ENCODE results near the gene ZFAND3. TPM values are rescaled to one million over a fixed set of nuclear protein-coding genes. Genes with fewer than 3 reads are reported as not detected.

Gene ZFAND3
- total and polyA plus RNA-seq, 2 donors (not counting 3 experiments of a cell fraction or from before 2014, with no cell fraction given): 15.4 to 54.2 TPM

DNA sequence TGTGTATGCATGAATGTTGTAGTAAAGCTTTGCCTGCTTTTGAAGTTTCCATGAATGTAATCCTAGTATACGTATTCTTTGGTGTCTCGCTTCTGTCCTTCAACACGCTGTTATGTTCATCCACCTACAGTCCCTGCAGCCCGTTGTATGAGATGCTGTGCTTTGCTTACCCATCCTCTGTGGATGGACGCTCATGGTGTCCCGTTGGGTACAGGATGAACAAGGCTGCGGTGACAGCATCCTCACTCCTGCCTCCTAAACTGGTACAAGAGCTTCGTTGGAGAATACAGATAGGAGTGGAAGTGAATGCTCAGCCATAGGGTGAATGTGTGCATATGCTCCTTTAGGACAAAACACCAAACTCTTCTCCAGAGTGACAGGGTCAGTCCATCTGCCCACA lies 366.2 kb downstream of the ZFAND3 start:
- FAIRE-seq (peak; percentile 4), DNase-seq (ENCODE audit: low read depth, low spot score) (no peak)
- Histone ChIP-seq H3K36me3 (ENCODE audit: control insufficient read depth in 2 of 2, extremely low read depth in 1 of 2, insufficient read depth in 2 of 2, low read length in 2 of 2) (no peaks in the 10 kb centered on the region), H3K79me2 (ENCODE audit: control insufficient read depth, insufficient read depth, low read length) (no peaks in the 10 kb centered on the region), H3K27ac (ENCODE audit: insufficient read depth, low read depth, low read length) (no peak overlapping the region), H3K4me1 (ENCODE audit: control insufficient read depth, extremely low read depth, insufficient read depth, low read length) (no peaks in the 10 kb centered on the region), H3K9me3 (replicated peaks; ENCODE audit: control insufficient read depth, insufficient read depth, low read length) (no peaks in the 10 kb centered on the region), H4K20me1 (replicated peaks; ENCODE audit: control insufficient read depth, extremely low read depth, insufficient read depth, low read length) (no peaks in the 10 kb centered on the region), H3K27me3 (ENCODE audit: control insufficient read depth in 2 of 2, insufficient read depth in 2 of 2, low read length in 2 of 2) (no peaks in the 10 kb centered on the region), H3K4me2 (ENCODE audit: insufficient read depth, low read length) (no peak overlapping the region), H2AFZ (ENCODE audit: low read depth, low read length) (no peak overlapping the region), H3K9ac (replicated peaks; ENCODE audit: extremely low read depth, insufficient read depth, low read length) (no peak overlapping the region), H3K9me1 (replicated peaks; ENCODE audit: control insufficient read depth, extremely low read depth, insufficient read depth, low read length) (no peaks in the 10 kb centered on the region), H3K4me3 (replicated peaks in 1 of 3; ENCODE audit: insufficient read depth in 1 of 3, low read depth in 1 of 3, low read length in 3 of 3) (no peak overlapping the region)
- ChIA-PET CTCF (no interaction called here), POLR2A (no interaction called here)
- TF ChIP-seq MYC (IDR thresholded peaks at IDR 0.05; ENCODE audit: low read depth, low read length) (no peak), FOS (IDR thresholded peaks at IDR 0.05; ENCODE audit: borderline replicate concordance, insufficient read depth, low read length) (no peak), MAX (IDR thresholded peaks at IDR 0.05; ENCODE audit: insufficient read depth, insufficient read length) (no peak), EZH2 (IDR thresholded peaks at IDR 0.05; ENCODE audit: borderline replicate concordance, low read depth, low read length, severe bottlenecking) (no peak), POLR2AphosphoS5 (IDR thresholded peaks at IDR 0.05; ENCODE audit: insufficient read depth, low read depth, low read length) (no peak), GATA2 (IDR thresholded peaks at IDR 0.05; ENCODE audit: insufficient read depth, insufficient read length, low read depth, low read length) (no peak), JUN (IDR thresholded peaks at IDR 0.05; ENCODE audit: borderline replicate concordance, insufficient read depth, insufficient read length, low read depth) (no peak), POLR2A (IDR thresholded peaks at IDR 0.05; ENCODE audit: low read depth, low read length) (no peak)
- dilution Hi-C loops (cut with MboI; ENCODE audit: extremely low pct_ligation_motif_present, low sequenced_read_pairs): no loop called here
- intact Hi-C loops (cut with micrococcal nuclease): no loop called here
- BruUV-seq (replicated peaks): no TSS peak

DNA sequence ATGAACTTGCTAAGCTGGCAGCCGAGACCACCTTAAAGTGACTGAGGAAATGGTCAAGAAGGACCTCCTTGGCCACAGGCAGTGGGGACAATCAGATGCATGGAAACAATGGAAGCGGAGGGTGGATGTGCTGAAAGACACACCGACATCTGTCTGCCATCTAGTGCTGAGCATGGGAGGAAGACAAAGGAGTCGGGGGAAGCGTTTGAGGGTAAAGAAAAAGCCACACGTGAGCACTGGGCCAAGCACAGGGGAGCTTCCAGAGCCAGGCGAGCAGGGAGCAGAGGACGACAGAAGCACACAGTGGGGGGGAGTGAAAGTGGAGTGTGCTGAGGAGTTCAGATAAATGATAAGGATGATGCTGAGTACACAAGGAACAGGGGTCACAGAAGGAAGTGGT lies 367.8 kb downstream of the ZFAND3 start:
- no peaks in the 10 kb centered on the region for H4K20me1 ChIP-seq (replicated peaks; ENCODE audit: control insufficient read depth, extremely low read depth, insufficient read depth, low read length)
- DNase-seq (ENCODE audit: low read depth, low spot score) (no peak), FAIRE-seq (no peak)
- no peaks in the 10 kb centered on the region for H3K9me3 ChIP-seq (replicated peaks; ENCODE audit: control insufficient read depth, insufficient read depth, low read length)
- H3K9ac ChIP-seq (replicated peaks; ENCODE audit: extremely low read depth, insufficient read depth, low read length): no peak overlapping the region
- no peak for TF ChIP-seq POLR2A (IDR thresholded peaks at IDR 0.05; ENCODE audit: low read depth, low read length)
- TF ChIP-seq MYC (IDR thresholded peaks at IDR 0.05; ENCODE audit: low read depth, low read length): no peak
- no peak for TF ChIP-seq POLR2AphosphoS5 (IDR thresholded peaks at IDR 0.05; ENCODE audit: insufficient read depth, low read depth, low read length)
- TF ChIP-seq, protein P1, sequence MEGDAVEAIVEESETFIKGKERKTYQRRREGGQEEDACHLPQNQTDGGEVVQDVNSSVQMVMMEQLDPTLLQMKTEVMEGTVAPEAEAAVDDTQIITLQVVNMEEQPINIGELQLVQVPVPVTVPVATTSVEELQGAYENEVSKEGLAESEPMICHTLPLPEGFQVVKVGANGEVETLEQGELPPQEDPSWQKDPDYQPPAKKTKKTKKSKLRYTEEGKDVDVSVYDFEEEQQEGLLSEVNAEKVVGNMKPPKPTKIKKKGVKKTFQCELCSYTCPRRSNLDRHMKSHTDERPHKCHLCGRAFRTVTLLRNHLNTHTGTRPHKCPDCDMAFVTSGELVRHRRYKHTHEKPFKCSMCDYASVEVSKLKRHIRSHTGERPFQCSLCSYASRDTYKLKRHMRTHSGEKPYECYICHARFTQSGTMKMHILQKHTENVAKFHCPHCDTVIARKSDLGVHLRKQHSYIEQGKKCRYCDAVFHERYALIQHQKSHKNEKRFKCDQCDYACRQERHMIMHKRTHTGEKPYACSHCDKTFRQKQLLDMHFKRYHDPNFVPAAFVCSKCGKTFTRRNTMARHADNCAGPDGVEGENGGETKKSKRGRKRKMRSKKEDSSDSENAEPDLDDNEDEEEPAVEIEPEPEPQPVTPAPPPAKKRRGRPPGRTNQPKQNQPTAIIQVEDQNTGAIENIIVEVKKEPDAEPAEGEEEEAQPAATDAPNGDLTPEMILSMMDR (IDR thresholded peaks at IDR 0.05; ENCODE audit: extremely low read depth in 1 of 2, insufficient read depth in 1 of 2, low read depth in 1 of 2, low read length in 2 of 2): no peak
- no peak for TF ChIP-seq FOS (IDR thresholded peaks at IDR 0.05; ENCODE audit: borderline replicate concordance, insufficient read depth, low read length)
- no peak for TF ChIP-seq MAX (IDR thresholded peaks at IDR 0.05; ENCODE audit: insufficient read depth, insufficient read length)
- no peaks in the 10 kb centered on the region for H3K36me3 ChIP-seq (ENCODE audit: control insufficient read depth in 2 of 2, extremely low read depth in 1 of 2, insufficient read depth in 2 of 2, low read length in 2 of 2)
- no peaks in the 10 kb centered on the region for H3K4me1 ChIP-seq (ENCODE audit: control insufficient read depth, extremely low read depth, insufficient read depth, low read length)
- dilution Hi-C loops (cut with MboI; ENCODE audit: extremely low pct_ligation_motif_present, low sequenced_read_pairs) (no loop called here), intact Hi-C loops (cut with micrococcal nuclease) (no loop called here)
- CTCF ChIA-PET: interaction anchor here (1.1 to 1.5 kb wide), 3 partner anchors 8 to 26 kb away, joined by 3 to 5 read pairs (median 5); no protein-coding TSS in a partner anchor
- H3K27ac ChIP-seq (ENCODE audit: insufficient read depth, low read depth, low read length): no peak overlapping the region
- H3K4me3 ChIP-seq (replicated peaks in 1 of 3; ENCODE audit: insufficient read depth in 1 of 3, low read depth in 1 of 3, low read length in 3 of 3): no peak overlapping the region
- H3K9me1 ChIP-seq (replicated peaks; ENCODE audit: control insufficient read depth, extremely low read depth, insufficient read depth, low read length): no peaks in the 10 kb centered on the region
- POLR2A ChIA-PET: no interaction called here
- no peaks in the 10 kb centered on the region for H3K79me2 ChIP-seq (ENCODE audit: control insufficient read depth, insufficient read depth, low read length)
- no peaks in the 10 kb centered on the region for H3K27me3 ChIP-seq (ENCODE audit: control insufficient read depth in 2 of 2, insufficient read depth in 2 of 2, low read length in 2 of 2)
- H3K4me2 ChIP-seq (ENCODE audit: insufficient read depth, low read length): no peak overlapping the region
- BruUV-seq (replicated peaks): no TSS peak
- no peak overlapping the region for H2AFZ ChIP-seq (ENCODE audit: low read depth, low read length)
